H1 (cell line): ENCODE results near the gene SEPTIN2. TPM values are rescaled to one million over a fixed set of nuclear protein-coding genes. Genes with fewer than 3 reads are reported as not detected.

Experiments
- CTCF ChIA-PET: fragments of 300-600 bp; sonication (Branson Sonifier 250); formaldehyde crosslinking; loops from one replicate; lab custom pipeline; 2021; ENCODE audit not compliant: partially characterized antibody; lab: Charles Lee
- POLR2A ChIA-PET: fragments of 300-600 bp; sonication (Branson Sonifier 250); formaldehyde crosslinking; loops from one replicate; lab custom pipeline; 2021; ENCODE audit warnings: inconsistent platforms; ENCODE audit not compliant: partially characterized antibody; lab: Charles Lee
- DNase-seq, 2 experiments: peaks; one replicate each; pipeline versions ENCODE4 v3.0.0 to v3.0.0-alpha.2; 2010 to 2022; ENCODE audit warnings: low spot score in 2 of 2, low read depth in 1 of 2, mixed read lengths in 1 of 2
- FAIRE-seq: peaks from 2 replicates; lab custom pipeline; 2011; peaks lifted over from hg19 to GRCh38; lab: Jason Lieb, UNC
- H2AFZ ChIP-seq: 2 replicates; pipeline ENCODE4 v1.8.1; 2012; ENCODE audit warnings: low read length, inconsistent platforms
- H2AK5ac ChIP-seq: 2 replicates; pipeline ENCODE4 v1.6.1; 2013; ENCODE audit warnings: low read depth, low read length
- H2BK120ac ChIP-seq: replicated peaks from 2 replicates; pipeline ENCODE3; 2013; ENCODE audit warnings: low read depth, low read length, inconsistent platforms
- H2BK12ac ChIP-seq: 2 replicates; pipeline ENCODE4 v1.6.1; 2013; ENCODE audit warnings: low read depth, low read length
- H2BK15ac ChIP-seq: 2 replicates; pipeline ENCODE4 v1.6.1; 2013; ENCODE audit warnings: low read length
- H2BK20ac ChIP-seq: 2 replicates; pipeline ENCODE4 v1.6.1; 2013; ENCODE audit warnings: low read length
- H2BK5ac ChIP-seq: 2 replicates; pipeline ENCODE4 v1.6.1; 2013; ENCODE audit warnings: low read depth, low read length
- H3K14ac ChIP-seq: 2 replicates; pipeline ENCODE4 v1.6.1; 2013; ENCODE audit warnings: inconsistent platforms; ENCODE audit not compliant: insufficient read length
- H3K18ac ChIP-seq: 2 replicates; pipeline ENCODE4 v1.6.1; 2013; ENCODE audit warnings: low read length; ENCODE audit errors: extremely low read depth
- H3K23ac ChIP-seq: 2 replicates; pipeline ENCODE4 v1.6.1; 2013; ENCODE audit warnings: inconsistent platforms; ENCODE audit not compliant: insufficient read length
- H3K23me2 ChIP-seq: 2 replicates; pipeline ENCODE4 v1.6.1; 2013; ENCODE audit warnings: low read depth, low read length
- H3K27ac ChIP-seq: 2 replicates; pipeline ENCODE4 v1.6.1; 2011; ENCODE audit warnings: low read depth, low read length, inconsistent platforms
- H3K27me3 ChIP-seq, 4 experiments: replicated peaks in 1 of 4; 1 replicate in 1 of 4; 2 replicates in 3 of 4; pipeline versions ENCODE4 v1.6.1 to v1.8.1; 2011 to 2013; ENCODE audit warnings: low read length in 3 of 4, mild to moderate bottlenecking in 3 of 4, inconsistent platforms in 2 of 4, mixed read lengths in 2 of 4, moderate library complexity in 1 of 4; ENCODE audit not compliant: control insufficient read depth in 3 of 4, insufficient read depth in 3 of 4; ENCODE audit errors: extremely low read depth in 1 of 4
- H3K36me3 ChIP-seq, 4 experiments: 2 replicates each; pipeline versions ENCODE4 v1.6.1 to v1.8.1; 2011 to 2013; ENCODE audit warnings: mild to moderate bottlenecking in 4 of 4, low read length in 3 of 4, moderate library complexity in 2 of 4, control low read depth in 1 of 4, inconsistent platforms in 1 of 4; ENCODE audit not compliant: insufficient read depth in 4 of 4, control insufficient read depth in 2 of 4
- H3K4ac ChIP-seq: replicated peaks from 2 replicates; pipeline ENCODE3; 2013; ENCODE audit warnings: low read length, low read depth, mixed read lengths, inconsistent platforms; ENCODE audit not compliant: insufficient read length
- H3K4me1 ChIP-seq, 4 experiments: replicated peaks in 1 of 4; 1 replicate in 1 of 4; 2 replicates in 3 of 4; pipeline versions ENCODE4 v1.6.1 to v1.8.1; 2011 to 2013; ENCODE audit warnings: low read length in 3 of 4, inconsistent platforms in 2 of 4, mixed read lengths in 1 of 4; ENCODE audit not compliant: insufficient read depth in 4 of 4, control insufficient read depth in 3 of 4
- H3K4me2 ChIP-seq, 2 experiments: 2 replicates each; pipeline versions ENCODE4 v1.6.1 to v1.8.1; 2011 to 2013; ENCODE audit warnings: low read depth in 2 of 2, low read length in 2 of 2, control low read depth in 1 of 2, inconsistent platforms in 1 of 2, mild to moderate bottlenecking in 1 of 2; ENCODE audit not compliant: insufficient read depth in 1 of 2
- H3K4me3 ChIP-seq, 4 experiments: fragments of 200-600, 300-600 bp in 1 of 4; sonication (generic), shearing (Covaris generic), sonication (Bioruptor Twin) in 1 of 4; 2 replicates each; pipeline versions ENCODE4 v1.5.1 to v1.8.1; 2011 to 2016; ENCODE audit warnings: low read length in 4 of 4, low read depth in 3 of 4, control low read depth in 2 of 4, inconsistent platforms in 2 of 4, mild to moderate bottlenecking in 2 of 4, mixed read lengths in 1 of 4, moderate library complexity in 1 of 4; ENCODE audit not compliant: insufficient read depth in 2 of 4; ENCODE audit errors: extremely low read depth in 1 of 4
- H3K56ac ChIP-seq: replicated peaks from 2 replicates; pipeline ENCODE3; 2013; ENCODE audit warnings: low read depth, mild to moderate bottlenecking, mixed read lengths, low read length, inconsistent platforms; ENCODE audit not compliant: insufficient read length
- H3K79me1 ChIP-seq: 2 replicates; pipeline ENCODE4 v1.6.1; 2013; ENCODE audit warnings: low read depth, low read length, control low read depth
- H3K79me2 ChIP-seq, 2 experiments: 2 replicates each; pipeline versions ENCODE4 v1.6.1 to v1.8.1; 2012 to 2013; ENCODE audit warnings: low read length in 2 of 2, mild to moderate bottlenecking in 2 of 2, inconsistent platforms in 1 of 2; ENCODE audit not compliant: insufficient read depth in 2 of 2, control insufficient read depth in 1 of 2
- H3K9ac ChIP-seq, 4 experiments: replicated peaks in 1 of 4; 1 replicate in 1 of 4; 2 replicates in 3 of 4; pipeline versions ENCODE4 v1.6.1 to v1.8.1; 2011 to 2013; ENCODE audit warnings: low read depth in 3 of 4, low read length in 3 of 4, control low read depth in 2 of 4, mild to moderate bottlenecking in 2 of 4, moderate library complexity in 2 of 4, inconsistent platforms in 1 of 4; ENCODE audit errors: extremely low read depth in 1 of 4
- H3K9me3 ChIP-seq, 2 experiments: 2 replicates each; pipeline versions ENCODE4 v1.6.1 to v1.8.1; 2012 to 2013; ENCODE audit warnings: mild to moderate bottlenecking in 2 of 2, moderate library complexity in 2 of 2, control low read depth in 1 of 2, inconsistent platforms in 1 of 2, low read depth in 1 of 2, low read length in 1 of 2, mixed read lengths in 1 of 2; ENCODE audit not compliant: insufficient read depth in 2 of 2
- H4K20me1 ChIP-seq, 2 experiments: replicated peaks in 1 of 2; 2 replicates each; pipeline versions ENCODE3 to v1.8.1; 2011 to 2013; ENCODE audit warnings: inconsistent platforms in 2 of 2, low read length in 2 of 2, mild to moderate bottlenecking in 1 of 2; ENCODE audit not compliant: insufficient read depth in 2 of 2, control insufficient read depth in 1 of 2
- H4K5ac ChIP-seq: 2 replicates; pipeline ENCODE4 v1.6.1; 2013; ENCODE audit warnings: low read length, low read depth, mixed read lengths, inconsistent platforms; ENCODE audit not compliant: insufficient read length
- H4K8ac ChIP-seq: 2 replicates; pipeline ENCODE4 v1.8.0; 2013; ENCODE audit warnings: mild to moderate bottlenecking, moderate library complexity, low read length, inconsistent platforms; ENCODE audit not compliant: insufficient read depth; ENCODE audit errors: extremely low read depth
- H4K91ac ChIP-seq: replicated peaks from 2 replicates; pipeline ENCODE3; 2013; ENCODE audit warnings: low read length, mixed read lengths, inconsistent platforms; ENCODE audit not compliant: insufficient read length
- GTF2F1 ChIP-seq: IDR thresholded peaks from 2 replicates; pipeline ENCODE4 v1.6.1; 2012; ENCODE audit warnings: low read depth, low read length, improper control_type of control experiment, borderline replicate concordance
- JUND ChIP-seq: IDR thresholded peaks from 2 replicates; pipeline ENCODE4 v1.6.1; 2011; ENCODE audit warnings: mild to moderate bottlenecking, improper control_type of control experiment, low read length
- KDM4A ChIP-seq: IDR thresholded peaks from one replicate; pipeline ENCODE4 v1.7.1; 2012; ENCODE audit warnings: low read depth, mild to moderate bottlenecking, moderate library complexity, low read length, inconsistent platforms; ENCODE audit not compliant: severe bottlenecking
- MAFK ChIP-seq: IDR thresholded peaks from 2 replicates; pipeline ENCODE4 v1.6.1; 2012; ENCODE audit warnings: low read depth, mild to moderate bottlenecking, improper control_type of control experiment, low read length
- NANOG ChIP-seq: IDR thresholded peaks from 2 replicates; pipeline ENCODE4 v1.6.1; 2011; ENCODE audit warnings: low read length, low read depth, mild to moderate bottlenecking, inconsistent platforms; ENCODE audit not compliant: insufficient read depth, poor library complexity, severe bottlenecking
- PHF8 ChIP-seq: fragments of 200-600 bp; sonication (generic); conservative IDR thresholded peaks from 2 replicates; pipeline ENCODE4 v1.7.1; 2012; ENCODE audit warnings: low read depth, mild to moderate bottlenecking, inconsistent platforms, low read length, moderate library complexity
- RAD21 ChIP-seq, 2 experiments: IDR thresholded peaks in 1 of 2; conservative IDR thresholded peaks in 1 of 2; 2 replicates each; pipeline ENCODE4 v1.6.1; 2011; ENCODE audit warnings: low read depth in 2 of 2, low read length in 2 of 2, improper control_type of control experiment in 1 of 2, inconsistent platforms in 1 of 2, mild to moderate bottlenecking in 1 of 2, moderate library complexity in 1 of 2
- RXRA ChIP-seq: IDR thresholded peaks from 2 replicates; pipeline ENCODE4 v1.6.1; 2011; ENCODE audit warnings: low read depth, mild to moderate bottlenecking, low read length, moderate library complexity; ENCODE audit not compliant: insufficient read depth
- SP4 ChIP-seq: IDR thresholded peaks from 2 replicates; pipeline ENCODE4 v1.6.1; 2012; ENCODE audit warnings: low read length, inconsistent platforms
- TAF1 ChIP-seq: IDR thresholded peaks from 2 replicates; pipeline ENCODE4 v1.6.1; 2011; ENCODE audit warnings: mild to moderate bottlenecking, low read depth, low read length
- ZNF274 ChIP-seq: IDR thresholded peaks from 2 replicates; pipeline ENCODE4 v1.7.0; 2012; ENCODE audit warnings: low read length, borderline replicate concordance; ENCODE audit errors: extremely low read depth
- WGBS, 2 experiments: shearing (Covaris generic) in 1 of 2; methylation state at CpG; one replicate each; pipeline versions ENCODE4 v1.1.6 to v1.1.7; 2013 to 2015; ENCODE audit warnings: low lambda C conversion rate in 2 of 2, mixed read lengths in 2 of 2, inconsistent platforms in 1 of 2, low coverage in 1 of 2, missing lambda C conversion rate in 1 of 2; ENCODE audit not compliant: insufficient replicate concordance in 2 of 2, insufficient coverage in 1 of 2, insufficient read length in 1 of 2; ENCODE audit errors: extremely low coverage in 1 of 2, missing lambda C conversion rate in 1 of 2; 5-methylcytosine and 5-hydroxymethylcytosine counted together
- polyA plus RNA-seq, 7 experiments: library from polyadenylated mRNA; depleted of rRNA in 3 of 7; stranded (reverse) in 5 of 7; unstranded in 2 of 7; fragments of >200 nt in 5 of 7; fragments of 200-250 nt in 2 of 7; gene quantifications; 1 replicate in 5 of 7; 2 replicates in 1 of 7; 4 replicates in 1 of 7; pipeline versions ENCODE4 v1.2.1 to v1.2.3, GENCODE V29; 2011 to 2013; ENCODE audit warnings: missing spikeins in 2 of 7, mixed read lengths in 2 of 7
- total RNA-seq: library from RNA; stranded (reverse); fragmentation: NEBNext Ultra II Directional; extraction: Animal tissue kit (Norgen Biotek cat#: 25700); gene quantifications from 2 replicates; pipeline ENCODE4 v1.2.1, GENCODE V29; 2021
- TF ChIP-seq, protein P1 (sequence below): IDR thresholded peaks from 2 replicates; pipeline ENCODE4 v1.6.1; 2012; ENCODE audit warnings: inconsistent platforms

The SEPTIN2 gene
- total and polyA plus RNA-seq, 2 of the 8 experiments (the other 6 are each of a cell fraction or from before 2014, with no cell fraction given) = 392 to 650 TPM

DNA sequence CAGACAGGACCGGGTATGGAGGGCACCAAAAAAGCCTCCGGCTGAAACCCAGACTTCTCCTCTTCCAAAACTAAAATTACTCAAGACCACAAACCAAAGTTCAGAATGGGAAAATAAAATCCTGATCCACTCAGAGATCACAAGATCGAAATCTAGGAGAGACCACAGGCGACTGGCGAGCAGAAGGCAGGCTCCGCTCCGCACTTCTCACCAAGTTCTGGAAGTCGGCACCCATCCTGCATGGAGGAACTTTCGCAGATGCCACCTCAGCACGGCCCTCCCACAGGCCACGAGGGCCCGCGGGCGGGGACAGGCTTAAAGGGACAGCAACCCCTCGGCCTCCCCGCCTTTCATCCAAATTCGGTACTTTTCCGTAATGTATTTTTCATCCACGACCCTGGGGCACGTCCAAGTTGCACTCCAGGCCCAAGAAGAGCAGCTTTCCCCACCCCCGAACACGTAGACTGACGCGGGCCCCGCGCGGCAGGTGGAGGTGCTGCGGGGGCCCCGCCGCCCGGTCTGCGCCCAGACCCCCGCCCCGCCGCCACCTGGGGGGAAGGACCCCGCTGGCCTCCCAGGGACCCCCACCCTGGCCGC lies 43.9 kb upstream of the SEPTIN2 start:
- Histone ChIP-seq H2BK120ac (no peak overlapping the region), H3K23me2 (peaks cover 8% of the 10 kb centered on the region; the same call in 1 of the 2 replicates), H4K20me1 (peaks cover 17 to 48% of the 10 kb centered on the region in 2 experiments), H3K79me2 (peaks cover 10 to 80% of the 10 kb centered on the region in 2 experiments), H3K14ac (no peak overlapping the region), H3K36me3 (peaks cover 0 to 7% (median 1%) of the 10 kb centered on the region in 4 experiments; a peak in 3 of 8 replicates), H4K91ac (no peak overlapping the region), H2BK5ac (no peak overlapping the region), H3K4me3 (peak overlapping the region; percentile 55 to 83 (median 66)), H2BK20ac (no peak overlapping the region), H3K18ac (no peak overlapping the region; the same call in 1 of the 2 replicates), H3K4me2 (peak overlapping the region; percentile 67 to 69), H3K4ac (no peak overlapping the region), H3K4me1 (peaks cover 0 to 14% (median 3%) of the 10 kb centered on the region in 4 experiments; a peak in 5 of 7 replicates), H3K27me3 (no peaks in the 10 kb centered on the region), H3K27ac (no peak overlapping the region), H2AFZ (no peak overlapping the region; the same call in 1 of the 2 replicates), H3K9ac (peak overlapping the region; percentile 48 to 79 (median 60)), H3K56ac (no peak overlapping the region), H2AK5ac (no peak overlapping the region), H3K79me1 (peaks cover 31% of the 10 kb centered on the region), H3K23ac (no peak overlapping the region), H4K8ac (no peak overlapping the region), H2BK15ac (no peak overlapping the region), H2BK12ac (no peak overlapping the region), H4K5ac (no peak overlapping the region), H3K9me3 (no peaks in the 10 kb centered on the region)
- WGBS, 2 experiments = 25% methylated on average over 21 of the region's 37 CpGs; no CpG with 5 or more reads in 1 of the 2 experiments
- FAIRE-seq (no peak), DNase-seq (peak in 1 of 2 experiments; percentile 58)
- CTCF ChIA-PET = no interaction called here
- POLR2A ChIA-PET = interaction anchor here (0.6 to 1.0 kb wide), 3 partner anchors 32 to 47 kb away, joined by 3 to 5 read pairs (median 3); no protein-coding TSS in a partner anchor
- TF ChIP-seq JUND (no peak), MAFK (no peak), NANOG (no peak), PHF8 (no peak), RAD21 (IDR thresholded peaks at IDR 0.05 in 1 of 2, conservative IDR thresholded peaks at IDR 0.05 in 1 of 2; ENCODE audit: low read depth in 2 of 2, low read length in 2 of 2) (no peak), RXRA (no peak), GTF2F1 (no peak), ZNF274 (no peak), SP4 (no peak), TAF1 (no peak), KDM4A (peak; percentile 38)
- TF ChIP-seq, protein P1, sequence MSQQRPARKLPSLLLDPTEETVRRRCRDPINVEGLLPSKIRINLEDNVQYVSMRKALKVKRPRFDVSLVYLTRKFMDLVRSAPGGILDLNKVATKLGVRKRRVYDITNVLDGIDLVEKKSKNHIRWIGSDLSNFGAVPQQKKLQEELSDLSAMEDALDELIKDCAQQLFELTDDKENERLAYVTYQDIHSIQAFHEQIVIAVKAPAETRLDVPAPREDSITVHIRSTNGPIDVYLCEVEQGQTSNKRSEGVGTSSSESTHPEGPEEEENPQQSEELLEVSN = no peak
